SK-N-DZ (cell line): ENCODE measurements around the gene AKR1C2. TPM values are rescaled to one million over a fixed set of nuclear protein-coding genes. Genes with fewer than 3 reads are reported as not detected.
"Not testable (repeated sequence)": the region's sequence is repeated elsewhere in the genome, so short reads cannot be mapped to it uniquely, and the experiment has no call there.

Experiments
- DNase-seq: peaks from one replicate; pipeline ENCODE4 v3.0.0-alpha.2; 2015; ENCODE audit warnings: low spot score
- polyA plus RNA-seq, 2 experiments: library from polyadenylated mRNA; depleted of rRNA; stranded (reverse); fragments of >200 nt; gene quantifications; 2 replicates each; pipeline ENCODE4 v1.2.3, GENCODE V29; 2014

AKR1C2 gene
- 0.84 and 3.5 TPM in 2 replicates for polyA plus RNA-seq (2014; cell fraction: cytosol; rRNA removed)
- 4.3 and 6.5 TPM in 2 replicates for polyA plus RNA-seq (2014; cell fraction: nucleus; rRNA removed)

DNA sequence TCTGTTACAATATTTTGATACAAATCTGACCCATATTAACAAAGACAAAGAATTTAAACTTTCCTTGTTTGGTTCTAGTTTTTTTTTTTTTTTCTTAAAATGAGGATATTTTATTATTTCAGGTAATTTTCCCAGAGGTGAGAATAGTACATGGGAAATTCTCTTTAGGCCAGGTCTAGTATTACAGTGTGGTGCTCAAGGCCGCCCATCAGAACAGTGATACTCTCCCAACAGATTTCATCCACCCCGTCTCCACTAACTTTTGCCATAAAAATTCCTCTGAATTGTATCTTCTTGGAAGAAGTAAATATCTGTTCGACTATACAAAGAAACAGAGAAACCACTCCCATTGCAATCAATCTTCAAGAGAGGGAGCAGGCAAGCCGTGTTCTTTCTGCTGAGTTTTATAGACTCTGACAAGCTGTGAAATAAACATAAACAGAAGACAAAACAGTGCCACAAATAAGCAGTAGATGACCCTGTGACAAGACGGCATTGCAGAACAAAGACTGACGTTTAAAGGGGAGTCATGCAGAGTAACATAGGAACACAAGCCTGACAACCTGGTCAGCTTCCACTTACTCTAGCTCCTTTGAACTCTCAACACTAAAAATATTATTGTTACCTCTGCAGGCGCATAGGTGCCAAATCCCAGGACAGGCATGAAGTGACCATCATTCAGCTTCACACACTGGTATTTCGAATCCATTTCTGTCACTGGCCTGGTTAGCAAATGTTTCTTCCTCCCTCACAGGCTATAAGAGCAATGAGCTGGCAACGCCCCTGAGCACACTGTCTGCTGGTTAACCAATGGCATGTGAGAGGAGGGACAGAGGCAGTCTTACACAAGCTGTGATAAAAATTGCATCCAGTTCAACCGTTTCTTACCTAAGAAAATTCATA is at the start of gene AKR1C2:
TSS of gene AKR1C2 (minus strand) at position 731 of the 903 bp plus-strand sequence. CDS start at position 709, 22 bp downstream.
- DNase-seq, result not testable (repeated sequence)

DNA sequence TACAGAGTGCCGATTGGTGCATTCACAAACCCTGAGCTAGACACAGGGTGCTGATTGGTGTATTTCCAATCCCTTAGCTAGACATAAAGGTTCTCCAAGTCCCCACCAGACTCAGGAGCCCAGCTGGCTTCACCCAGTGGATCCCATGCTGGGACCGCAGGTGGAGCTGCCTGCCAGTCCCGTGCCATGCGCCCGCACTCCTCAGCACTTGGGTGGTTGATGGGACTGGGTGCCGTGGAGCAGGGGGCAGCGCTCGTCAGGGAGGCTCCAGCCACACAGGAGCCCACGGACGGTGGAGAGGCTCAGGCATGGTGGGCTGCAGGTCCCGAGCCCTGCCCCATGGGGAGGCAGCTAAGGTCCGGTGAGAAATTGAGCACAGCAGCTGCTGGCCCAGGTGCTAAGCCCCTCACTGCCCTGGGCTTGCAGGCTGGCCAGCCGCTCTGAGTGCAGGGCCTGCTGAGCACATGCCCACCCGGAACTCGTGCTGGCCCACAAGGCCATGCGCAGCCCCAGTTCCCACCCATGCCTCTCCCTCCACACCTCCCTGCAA is 49.4 kb upstream of the AKR1C2 start:
- DNase-seq, result not testable (repeated sequence)

DNA sequence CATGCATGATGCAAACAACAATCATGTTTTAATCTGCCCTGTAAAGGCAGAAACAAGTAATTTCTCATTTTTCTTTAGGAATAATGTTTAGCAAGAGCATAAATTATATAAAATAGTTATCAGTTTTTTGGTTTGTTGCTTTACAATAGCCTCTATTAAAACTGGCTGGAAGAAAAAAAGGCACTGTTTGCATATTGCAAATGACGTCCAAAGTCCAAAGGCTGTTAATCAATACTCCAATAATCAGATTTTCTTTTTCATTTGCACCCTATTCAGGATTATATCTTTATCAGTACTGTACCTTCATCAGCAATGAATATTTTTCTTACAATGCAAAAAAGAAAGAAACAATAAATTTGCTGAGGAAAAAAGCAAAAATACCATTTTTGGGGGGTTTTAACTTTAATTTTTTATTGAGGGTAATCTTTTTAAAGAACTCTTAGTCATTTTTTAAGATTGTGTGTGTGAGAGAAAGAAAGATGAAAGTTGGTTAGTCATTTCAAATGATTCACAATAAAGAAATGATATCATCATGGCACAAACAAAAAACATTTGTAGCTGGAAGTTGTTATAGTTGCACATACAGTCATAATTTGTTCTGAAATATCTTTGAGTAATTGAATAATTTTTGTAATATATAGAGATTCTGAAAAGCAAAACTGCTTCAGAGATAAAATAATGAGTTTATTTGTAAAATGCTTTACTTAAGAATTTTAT is 44.4 kb upstream of the AKR1C2 start:
- no peak for DNase-seq

DNA sequence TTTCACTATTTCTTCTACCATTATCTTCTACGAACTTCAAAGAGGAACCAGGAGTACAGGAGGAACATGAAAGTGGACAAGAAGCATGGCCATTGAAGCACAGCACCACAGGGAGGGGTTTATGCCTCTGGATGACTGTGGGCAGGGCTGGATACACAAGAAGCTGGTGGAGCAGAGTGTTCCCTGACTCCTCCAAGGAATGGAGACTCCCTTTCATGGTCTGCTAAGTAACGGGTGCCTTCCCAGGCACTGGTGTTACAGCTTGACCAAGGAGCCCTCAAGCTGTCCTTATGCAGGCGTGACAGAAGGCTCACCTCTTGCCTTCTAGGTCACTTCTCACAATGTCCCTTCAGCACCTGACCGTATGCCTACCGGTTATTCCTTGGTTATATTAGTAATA is 43.4 kb upstream of the AKR1C2 start:
- not testable (repeated sequence) for DNase-seq

DNA sequence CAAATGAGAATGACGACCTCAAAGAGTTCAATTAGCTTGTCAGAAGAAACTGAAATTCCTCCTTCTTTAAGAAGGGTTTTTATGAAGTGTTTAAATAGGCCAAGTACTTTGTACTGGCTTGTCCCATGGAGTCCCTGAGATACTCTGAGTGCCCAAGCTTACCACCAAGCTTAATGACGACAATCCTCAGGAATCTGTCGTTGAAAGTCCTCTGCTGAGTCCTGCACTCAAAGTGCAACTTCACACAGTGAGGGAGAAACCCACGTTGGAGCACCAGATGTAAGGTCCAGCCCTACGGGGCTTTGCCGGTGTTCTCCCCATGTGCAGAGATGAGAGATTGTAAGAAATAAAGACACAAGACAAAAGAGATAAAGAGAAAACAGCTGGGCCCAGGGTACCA is 42.8 kb upstream of the AKR1C2 start:
- no peak for DNase-seq

DNA sequence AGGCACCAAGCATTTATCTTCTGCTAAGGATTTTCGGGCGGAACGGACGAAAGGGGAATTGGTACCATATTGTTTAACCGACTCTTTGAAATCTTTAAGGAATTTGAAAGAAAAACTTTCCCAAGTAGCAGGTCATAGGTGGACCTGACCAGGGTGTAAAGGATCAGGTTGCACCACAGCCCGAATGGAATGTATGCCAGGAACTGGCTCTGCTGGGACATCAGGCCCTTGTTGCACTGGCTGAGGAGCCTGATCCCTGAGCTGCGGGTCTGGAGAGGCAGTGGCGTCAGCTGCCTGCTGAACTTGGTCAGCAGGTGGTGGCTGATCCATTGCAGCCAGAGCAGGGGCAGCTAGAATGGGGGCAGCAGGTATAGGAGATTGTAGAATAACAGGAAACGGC is 41.4 kb upstream of the AKR1C2 start:
- no peak for DNase-seq

DNA sequence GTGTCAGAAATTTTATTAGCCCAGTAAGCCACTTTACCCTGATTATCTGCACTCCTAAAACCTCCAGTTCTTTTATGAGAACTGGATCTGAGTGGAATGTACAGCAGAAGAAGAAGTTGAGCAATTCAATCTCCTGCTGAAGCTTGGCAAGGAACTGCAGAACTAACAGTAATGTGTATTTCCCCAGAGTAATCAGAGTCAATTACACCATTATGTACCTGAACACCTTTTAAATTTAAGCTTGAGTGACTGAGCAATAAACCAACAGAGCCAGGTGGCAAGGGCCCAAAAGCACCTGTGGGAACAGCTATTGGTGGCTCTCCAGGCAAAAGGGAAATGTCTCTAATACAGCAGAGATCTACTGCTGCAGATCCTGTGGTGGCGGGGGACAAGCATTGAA is 40.1 kb upstream of the AKR1C2 start:
- no peak for DNase-seq

DNA sequence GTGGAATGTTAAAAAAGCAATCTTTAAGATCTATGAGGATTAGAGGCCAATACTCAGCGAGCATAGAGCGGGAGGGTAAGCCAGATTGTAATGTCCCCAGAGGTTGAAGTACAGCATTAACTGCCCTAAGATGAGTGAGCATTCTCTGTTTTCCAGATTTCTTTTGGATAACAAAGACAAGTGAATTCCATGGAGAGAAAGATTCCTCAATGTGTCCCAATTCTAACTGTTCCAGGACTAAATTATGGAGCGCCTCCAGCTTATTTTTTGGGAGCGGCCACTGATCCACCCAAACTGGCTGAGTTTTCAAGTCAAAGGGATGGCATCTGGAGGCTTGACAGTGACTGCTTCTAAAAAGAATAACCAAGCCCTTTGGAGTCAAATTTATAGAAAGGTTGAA is 39.3 kb upstream of the AKR1C2 start:
- DNase-seq, result no peak

DNA sequence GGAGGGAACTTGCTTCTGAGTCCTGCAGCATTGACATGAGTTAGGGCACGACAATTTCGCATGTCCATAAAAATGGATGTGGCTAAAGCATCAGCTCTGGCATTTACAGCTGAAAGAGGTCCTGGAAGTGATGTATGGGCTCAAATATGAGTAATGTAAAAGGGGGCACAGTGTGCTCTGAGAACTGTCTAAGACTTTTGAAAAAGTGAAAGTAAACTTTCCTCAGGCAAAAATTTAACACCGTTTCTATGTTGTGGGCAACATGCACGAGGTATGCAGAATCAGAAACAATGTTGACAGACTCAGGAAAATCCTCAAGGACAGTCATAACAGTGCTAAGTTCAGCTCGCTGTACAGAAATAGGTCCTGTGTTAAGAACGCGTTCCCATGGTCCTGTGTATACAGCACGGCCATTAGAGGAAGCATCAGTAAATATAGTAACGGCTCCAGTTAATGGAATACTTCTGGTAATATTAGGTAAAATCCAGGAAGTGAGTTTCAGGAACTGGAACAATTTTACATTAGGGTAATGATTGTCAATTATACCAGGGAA is 37.9 kb upstream of the AKR1C2 start:
- no peak for DNase-seq

DNA sequence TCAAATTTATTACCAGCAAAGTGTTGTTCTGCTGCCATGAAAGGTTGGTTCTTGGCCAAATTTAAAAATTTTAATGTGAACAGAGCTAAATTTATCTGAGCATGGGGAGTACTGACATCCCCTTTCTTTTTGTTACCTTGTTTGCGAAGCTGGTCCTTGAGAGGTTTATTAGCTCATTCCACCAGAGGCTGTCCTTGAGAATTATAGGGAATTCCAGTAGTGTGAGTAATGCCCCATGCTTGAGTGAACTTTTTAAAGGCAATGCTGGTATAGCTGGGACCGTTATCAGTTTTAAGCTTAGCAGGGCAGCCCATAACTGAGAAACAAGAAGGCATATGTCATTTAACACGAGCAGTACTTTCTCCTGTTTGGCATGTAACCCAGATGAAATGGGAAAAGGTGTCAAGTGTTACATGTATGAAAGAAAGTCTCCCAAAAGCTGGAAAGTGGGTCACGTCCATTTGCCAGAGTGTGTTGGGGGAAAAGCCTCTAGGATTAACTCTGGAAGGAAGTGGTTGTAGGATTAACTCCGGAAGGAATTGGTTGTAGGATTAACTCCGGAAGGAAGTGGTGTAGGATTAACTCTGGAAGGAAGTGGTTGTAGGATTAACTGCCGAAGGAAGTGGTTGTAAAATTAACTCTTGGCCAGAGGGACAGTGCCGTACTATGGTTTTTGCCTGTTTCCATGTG is 37.3 kb upstream of the AKR1C2 start:
- no peak for DNase-seq

DNA sequence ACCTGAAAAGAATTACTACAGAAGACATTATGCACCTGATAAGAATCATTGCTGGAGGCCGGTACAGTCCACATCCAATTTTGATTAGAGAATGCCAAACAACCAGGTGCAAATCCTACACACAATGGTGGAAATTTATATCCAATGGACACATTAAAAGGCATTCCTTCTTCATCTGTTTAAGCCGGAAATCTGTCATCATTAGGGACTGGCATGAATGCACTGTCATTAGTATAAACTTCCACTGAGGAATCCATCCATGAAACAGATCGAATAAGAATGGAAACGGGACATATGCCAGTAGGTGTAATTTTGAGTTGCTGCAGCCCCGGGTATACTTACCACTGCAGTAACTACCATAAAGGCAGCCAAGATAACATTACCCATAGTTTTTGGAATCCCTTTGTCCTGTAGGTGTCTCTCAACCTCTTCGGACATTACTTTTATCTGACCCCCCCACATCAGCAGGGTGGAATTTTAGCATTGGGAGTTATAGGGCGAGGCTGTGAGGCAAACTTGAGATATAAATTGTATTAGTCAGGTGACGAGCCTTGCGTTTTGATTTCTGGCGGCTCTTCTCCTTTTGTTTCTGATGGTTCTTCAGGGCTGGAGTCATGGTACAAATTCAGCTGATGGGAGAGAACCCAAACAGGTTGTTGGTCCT is 36.5 kb upstream of the AKR1C2 start:
- DNase-seq, result no peak

DNA sequence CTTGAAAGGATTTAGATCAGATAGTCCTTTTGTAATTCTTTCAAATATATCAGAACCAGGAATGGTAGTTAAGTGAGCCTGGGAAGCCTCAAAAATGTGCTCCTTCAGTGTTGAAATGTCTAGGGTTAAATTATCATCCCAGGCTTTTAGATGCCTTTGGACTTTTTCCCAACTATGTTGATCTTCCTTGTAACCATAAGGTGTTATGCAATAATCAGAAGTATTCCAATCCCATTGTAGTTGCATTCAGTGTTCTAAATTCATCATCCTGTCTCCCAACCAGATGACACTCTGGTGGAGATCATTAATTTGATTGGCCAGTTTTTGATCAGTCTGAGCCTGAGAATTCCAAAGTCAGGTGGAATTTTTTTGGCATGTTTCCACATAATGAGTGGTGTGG is 35.1 kb upstream of the AKR1C2 start:
- DNase-seq, result no peak

DNA sequence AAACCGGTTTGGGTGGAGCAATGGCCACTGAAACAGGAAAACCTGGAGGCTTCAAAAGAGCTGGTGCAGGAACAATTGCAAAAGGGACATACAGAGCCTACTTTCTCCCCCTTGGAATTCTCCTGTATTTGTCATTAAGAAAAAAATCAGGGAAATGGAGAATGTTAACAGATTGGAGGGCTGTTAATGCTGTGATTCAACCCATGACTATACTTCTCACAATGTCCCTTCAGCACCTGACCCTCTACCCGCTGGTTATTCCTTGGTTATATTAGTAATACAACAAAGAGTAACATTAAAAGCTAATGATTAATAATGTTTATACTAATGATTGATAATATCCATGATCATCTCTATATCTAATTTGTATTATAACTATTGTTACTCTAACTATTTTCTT is 34.4 kb upstream of the AKR1C2 start:
- DNase-seq, result no peak

DNA sequence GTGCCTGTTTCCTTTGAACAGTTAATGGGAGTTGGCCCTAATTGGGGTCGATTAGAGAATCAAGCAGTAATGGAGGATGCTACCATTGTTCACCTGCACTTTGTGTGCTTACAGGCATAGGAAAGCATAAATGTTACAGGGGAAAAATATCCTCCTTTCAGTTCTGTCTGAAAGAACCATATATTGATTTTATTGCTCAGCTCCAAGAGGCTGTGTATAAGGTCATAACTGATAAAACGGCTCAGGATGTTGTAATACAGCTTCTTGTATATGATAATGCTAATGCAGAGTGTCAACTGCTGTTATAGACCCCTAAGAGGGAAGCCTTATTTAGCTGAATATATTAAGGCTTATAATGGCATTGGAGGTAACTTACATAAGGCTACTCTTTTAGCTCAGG is 32.9 kb upstream of the AKR1C2 start:
- no peak for DNase-seq

DNA sequence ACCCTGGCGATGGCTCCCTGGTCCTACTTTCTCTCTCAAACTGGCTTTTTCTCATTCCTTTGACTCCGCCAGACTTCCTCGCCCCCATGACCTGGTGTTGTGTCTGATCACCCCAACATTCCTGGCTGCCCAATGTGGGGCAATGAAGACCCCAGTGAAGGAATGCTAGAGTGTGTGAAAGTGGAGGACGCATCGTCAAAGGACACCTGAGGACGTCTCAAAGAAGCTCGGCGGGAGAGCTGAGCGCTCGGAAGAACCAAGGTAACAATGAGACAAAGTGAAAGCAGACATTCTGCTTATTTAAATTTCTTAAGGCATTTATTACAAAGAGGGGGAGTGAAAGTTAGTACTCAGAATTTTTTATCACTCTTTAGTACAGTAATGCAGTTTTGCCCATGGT is 31.7 kb upstream of the AKR1C2 start:
- no peak for DNase-seq

DNA sequence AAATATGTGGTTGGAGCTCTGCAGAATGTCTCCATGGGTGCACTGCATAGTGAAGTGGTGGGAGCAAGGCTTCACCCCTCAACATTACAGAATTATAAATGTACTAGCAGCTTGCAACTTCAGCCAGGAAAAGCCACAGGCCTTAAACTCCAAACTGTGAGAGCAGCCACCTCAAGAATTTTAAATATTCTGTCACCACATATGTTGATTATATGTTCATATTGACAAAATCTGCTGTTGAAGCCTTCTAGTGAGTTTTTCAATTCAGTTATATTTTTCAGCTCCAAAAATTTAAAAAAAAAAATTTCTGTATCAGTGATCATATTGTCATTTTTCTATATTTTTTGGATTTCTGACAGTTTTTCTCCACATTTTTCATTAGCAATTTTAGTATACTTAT is 30.9 kb upstream of the AKR1C2 start:
- DNase-seq, result no peak

DNA sequence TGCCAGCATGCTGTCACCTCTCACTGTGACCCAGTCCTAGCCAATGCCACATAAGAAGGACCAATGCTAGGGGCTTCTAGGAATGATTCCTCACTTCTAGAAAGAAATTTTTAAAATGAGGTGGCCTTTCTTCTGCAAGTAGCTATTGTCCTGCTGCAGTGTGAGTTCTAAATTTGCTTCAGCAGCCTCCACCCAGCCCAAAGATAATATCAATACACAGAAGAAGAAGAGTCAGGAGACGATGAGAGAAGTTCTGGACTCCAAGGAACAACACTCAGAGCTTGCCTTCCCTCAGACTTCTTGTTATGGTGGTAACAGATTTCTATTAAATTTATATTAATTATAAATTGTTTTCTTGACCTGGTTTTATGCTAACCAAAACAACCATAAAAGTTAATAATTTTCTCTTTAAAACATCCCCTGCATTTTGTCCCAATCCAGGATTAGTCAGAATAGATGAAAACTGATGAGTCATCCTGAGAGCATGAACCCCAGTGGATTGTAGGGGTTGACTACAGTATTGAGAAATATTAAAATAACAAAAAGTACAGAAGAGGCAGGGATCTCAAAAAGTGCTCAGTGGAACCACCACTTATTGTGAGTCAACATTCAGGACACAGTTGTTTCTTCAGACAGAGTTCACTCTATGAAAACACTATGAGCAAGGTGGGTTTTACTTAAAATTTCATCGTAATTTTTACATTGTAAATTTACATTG is 29.6 kb upstream of the AKR1C2 start:
- DNase-seq, result no peak

DNA sequence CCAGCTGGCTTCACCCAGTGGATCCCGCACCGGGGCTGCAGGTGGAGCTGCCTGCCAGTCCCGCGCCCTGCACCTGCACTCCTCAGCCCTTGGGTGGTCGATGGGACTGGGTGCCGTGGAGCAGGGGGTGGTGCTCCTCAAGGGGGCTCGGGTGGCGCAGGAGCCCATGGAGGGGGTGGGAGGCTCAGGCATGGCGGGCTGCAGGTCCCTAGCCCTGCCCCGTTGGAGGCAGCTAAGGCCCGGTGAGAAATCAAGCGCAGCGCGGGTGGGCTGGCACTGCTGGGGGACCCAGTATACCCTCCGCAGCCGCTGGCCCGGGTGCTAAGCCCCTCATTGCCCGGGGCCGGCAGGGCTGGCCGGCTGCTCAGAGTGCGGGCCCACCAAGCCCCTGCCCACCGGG is 28.8 kb upstream of the AKR1C2 start:
- DNase-seq, result not testable (repeated sequence)

DNA sequence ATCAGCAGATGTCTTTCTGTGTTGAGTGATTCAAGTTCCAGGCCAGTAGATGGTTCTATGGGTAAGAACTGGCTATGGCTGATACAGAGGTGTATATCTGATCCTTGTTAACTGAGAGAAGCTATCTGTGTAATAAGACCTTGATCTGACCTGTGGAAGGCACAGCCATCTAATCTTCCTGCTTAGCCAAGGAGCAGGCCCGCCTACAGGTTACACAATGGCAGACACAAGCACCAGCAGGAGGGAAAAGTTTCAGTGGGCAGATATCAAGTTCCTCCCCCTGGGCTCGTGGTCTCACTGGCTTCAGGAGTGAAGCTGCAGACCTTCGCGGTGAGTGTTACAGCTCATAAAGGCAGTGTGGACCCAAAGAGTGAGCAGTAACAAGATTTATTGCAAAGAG is 27.9 kb upstream of the AKR1C2 start:
- DNase-seq, result not testable (repeated sequence)

DNA sequence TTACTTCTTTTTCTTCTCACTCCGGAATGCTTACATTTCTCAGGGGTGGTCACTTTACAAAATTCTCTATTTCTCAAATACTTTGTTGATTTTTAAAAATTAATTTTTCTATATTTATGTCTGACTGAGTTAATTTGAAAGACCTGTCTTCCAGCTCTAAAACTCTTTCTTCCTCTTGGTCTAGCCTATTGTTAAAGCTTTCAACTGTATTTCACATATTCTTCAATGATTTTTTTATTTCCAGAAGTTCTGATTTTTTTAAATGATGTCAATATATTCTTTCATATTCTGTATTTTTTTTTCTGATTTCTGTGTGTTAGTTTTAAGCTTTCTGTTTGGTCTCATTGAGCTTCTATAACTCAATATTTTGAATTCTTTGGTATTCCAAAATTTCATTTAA is 27.3 kb upstream of the AKR1C2 start:
- DNase-seq, result no peak
